K562 (cell line): ENCODE results near the gene SV2C.

ENCODE experiments used
- BCLAF1 ChIP-seq, 2 experiments: fragments of 450-650 bp in 1 of 2; IDR thresholded peaks; 2 replicates each; pipeline ENCODE4 v1.6.1; 2011 to 2017; ENCODE audit warnings: low read depth in 2 of 2, antibody characterized with exemption in 1 of 2, borderline replicate concordance in 1 of 2, low read length in 1 of 2, mild to moderate bottlenecking in 1 of 2, mixed read lengths in 1 of 2; ENCODE audit not compliant: control insufficient read depth in 1 of 2
- CEBPZ ChIP-seq: fragments of 150-350 bp; IDR thresholded peaks from 2 replicates; pipeline ENCODE4 v1.6.1; 2014; ENCODE audit warnings: low read depth, mild to moderate bottlenecking, low read length, borderline replicate concordance
- CGGBP1 ChIP-seq: fragments of 250-450 bp; sonication (Bioruptor Pico); IDR thresholded peaks from 2 replicates; pipeline ENCODE4 v1.9.0; 2021; ENCODE audit warnings: mild to moderate bottlenecking
- CTCF ChIP-seq, 3 experiments: IDR thresholded peaks in 2 of 3; conservative IDR thresholded peaks in 1 of 3; 2 replicates each; pipeline ENCODE4 v1.5.1; 2011 to 2012; ENCODE audit warnings: low read length in 3 of 3, mild to moderate bottlenecking in 3 of 3, control low read depth in 2 of 3, improper control_type of control experiment in 1 of 3, inconsistent platforms in 1 of 3, low read depth in 1 of 3, mixed read lengths in 1 of 3, moderate library complexity in 1 of 3; ENCODE audit not compliant: insufficient read depth in 2 of 3
- GTF2E2 ChIP-seq: fragments of 200-800 bp; sonication (Bioruptor generic); IDR thresholded peaks from 2 replicates; pipeline ENCODE4 v1.6.1; 2016; ENCODE audit warnings: missing genetic modification characterization, missing compliant biosample characterization
- KAT7 ChIP-seq: sonication (generic); formaldehyde crosslinking; IDR thresholded peaks from 2 replicates; pipeline ENCODE4 v1.8.0; 2022; ENCODE audit warnings: missing genetic modification reagents, mild to moderate bottlenecking, borderline replicate concordance
- MAFK ChIP-seq: IDR thresholded peaks from 2 replicates; pipeline ENCODE4 v1.6.1; 2011; ENCODE audit warnings: low read length, improper control_type of control experiment
- POLR2AphosphoS5 ChIP-seq: IDR thresholded peaks from 2 replicates; pipeline ENCODE4 v1.6.1; 2011; ENCODE audit warnings: mild to moderate bottlenecking, low read depth, low read length, moderate library complexity; ENCODE audit not compliant: control insufficient read depth, insufficient read depth
- SOX6 ChIP-seq: fragments of 450-650 bp; IDR thresholded peaks from 2 replicates; pipeline ENCODE4 v1.6.1; 2014; ENCODE audit warnings: mild to moderate bottlenecking
- TAF1 ChIP-seq: IDR thresholded peaks from 2 replicates; pipeline ENCODE4 v1.6.1; 2011; ENCODE audit warnings: mild to moderate bottlenecking, low read length, moderate library complexity; ENCODE audit not compliant: insufficient read depth, control insufficient read depth, severe bottlenecking; ENCODE audit errors: extremely low read depth
- USF2 ChIP-seq: sonication (generic); formaldehyde crosslinking; IDR thresholded peaks from 2 replicates; pipeline ENCODE4 v1.5.0; 2020; ENCODE audit warnings: missing genetic modification reagents
- ZNF316 ChIP-seq: fragments of 450-650 bp; IDR thresholded peaks from 2 replicates; pipeline ENCODE4 v1.6.1; 2016
- ZNF740 ChIP-seq, 3 experiments: fragments of 200-800 bp in 1 of 3; sonication (Bioruptor generic) in 1 of 3; sonication (generic) in 1 of 3; formaldehyde crosslinking in 1 of 3; IDR thresholded peaks; 2 replicates each; pipeline versions ENCODE4 v1.6.1 to v1.8.0; 2016 to 2022; ENCODE audit warnings: mild to moderate bottlenecking in 2 of 3, missing compliant biosample characterization in 2 of 3, missing genetic modification characterization in 2 of 3, missing genetic modification reagents in 1 of 3

- TF ChIP-seq BCLAF1 (IDR thresholded peaks at IDR 0.05; ENCODE audit: borderline replicate concordance in 1 of 2, control insufficient read depth in 1 of 2, low read depth in 2 of 2, low read length in 1 of 2): no peak
- TF ChIP-seq USF2 (CRISPR knock-in tag): no peak
- TF ChIP-seq TAF1: no peak
- no peak for TF ChIP-seq GTF2E2 (tag)
- TF ChIP-seq MAFK: no peak
- TF ChIP-seq ZNF740 (CRISPR knock-in tag; IDR thresholded peaks at IDR 0.05): no peak
- TF ChIP-seq ZNF740 (tag; IDR thresholded peaks at IDR 0.05): no peak
- no peak for TF ChIP-seq POLR2AphosphoS5
- TF ChIP-seq CTCF (IDR thresholded peaks at IDR 0.05 in 2 of 3, conservative IDR thresholded peaks at IDR 0.05 in 1 of 3; ENCODE audit: insufficient read depth in 2 of 3, low read depth in 1 of 3, low read length in 3 of 3): no peak
- no peak for TF ChIP-seq KAT7 (CRISPR knock-in tag)
- no peak for TF ChIP-seq CEBPZ
- no peak for TF ChIP-seq SOX6
- no peak for TF ChIP-seq CGGBP1 (CRISPR knock-in tag)
- no peak for TF ChIP-seq ZNF316
Observed at GRCh38 chr5:76219636-76220035, 136.5 kb downstream of the SV2C start.
